Activated gamma-delta T cell (primary cell): ENCODE measurements around the gene PNPLA1.

Source experiments
- DNase-seq: peaks from one replicate; lab custom pipeline; 2025; lab: John Stamatoyannopoulos, UW

Gene PNPLA1

DNA sequence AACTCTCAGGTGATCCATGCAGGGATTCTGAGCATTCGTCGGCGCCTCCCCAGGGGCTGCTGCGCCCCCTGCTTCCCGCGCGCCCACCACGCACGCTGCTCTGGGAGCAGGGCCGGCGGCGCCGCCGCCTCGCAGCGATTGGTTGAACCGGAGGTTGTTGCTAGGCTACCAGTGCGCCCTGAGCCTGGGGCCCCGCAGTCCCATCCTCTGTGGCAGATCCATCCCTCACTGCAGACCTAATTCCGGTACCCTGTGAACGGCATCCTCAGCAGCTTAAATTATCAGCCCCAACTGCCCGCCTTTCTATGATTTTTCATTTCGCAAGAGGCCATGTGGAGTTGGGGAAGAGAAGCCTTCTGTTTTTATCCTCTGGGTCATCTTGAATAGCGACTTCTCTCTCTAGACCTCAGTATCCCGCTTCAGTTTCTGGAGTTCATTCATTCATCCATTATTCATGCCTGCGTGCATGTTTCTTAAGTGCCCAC is 15.4 kb downstream of the PNPLA1 start:
- no peak for DNase-seq

DNA sequence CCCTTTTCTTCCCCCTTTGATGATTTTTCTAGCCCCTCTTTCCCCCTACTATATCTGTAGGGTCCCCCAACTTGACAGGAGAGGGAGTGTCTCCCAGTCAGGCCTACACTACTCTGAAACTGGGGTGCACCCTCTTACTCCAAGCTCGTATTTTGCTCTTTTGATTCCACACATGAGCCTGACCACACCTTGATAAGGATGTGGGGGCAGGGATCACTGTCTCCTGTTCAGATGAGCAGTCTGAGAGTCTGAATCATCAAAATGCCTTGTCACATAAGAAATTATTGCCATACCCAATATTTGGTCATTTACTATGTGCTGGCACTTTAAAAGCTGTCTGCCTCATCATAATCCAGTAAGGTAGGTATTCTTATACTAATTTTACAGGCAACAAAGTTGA is 15.9 kb downstream of the PNPLA1 start:
- no peak for DNase-seq

DNA sequence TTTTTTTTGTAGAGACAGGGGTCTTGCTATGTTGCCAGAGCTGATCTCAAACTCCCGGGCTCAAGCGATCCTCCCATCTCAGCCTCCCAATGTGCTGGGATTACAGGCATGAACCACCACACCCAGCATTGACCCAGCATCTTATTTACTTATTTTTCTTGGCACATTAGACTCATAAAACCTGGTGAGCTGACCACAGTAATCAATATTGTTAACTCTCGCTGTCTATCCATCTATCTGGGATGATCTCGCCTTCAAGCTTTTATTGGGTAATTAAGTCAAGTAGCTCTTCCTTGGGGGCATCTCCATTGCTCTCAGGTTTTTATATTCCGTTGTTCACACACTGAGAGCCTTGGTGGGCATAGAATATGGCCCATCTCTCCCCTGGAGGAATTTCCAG is 17.0 kb downstream of the PNPLA1 start:
- no peak for DNase-seq

DNA sequence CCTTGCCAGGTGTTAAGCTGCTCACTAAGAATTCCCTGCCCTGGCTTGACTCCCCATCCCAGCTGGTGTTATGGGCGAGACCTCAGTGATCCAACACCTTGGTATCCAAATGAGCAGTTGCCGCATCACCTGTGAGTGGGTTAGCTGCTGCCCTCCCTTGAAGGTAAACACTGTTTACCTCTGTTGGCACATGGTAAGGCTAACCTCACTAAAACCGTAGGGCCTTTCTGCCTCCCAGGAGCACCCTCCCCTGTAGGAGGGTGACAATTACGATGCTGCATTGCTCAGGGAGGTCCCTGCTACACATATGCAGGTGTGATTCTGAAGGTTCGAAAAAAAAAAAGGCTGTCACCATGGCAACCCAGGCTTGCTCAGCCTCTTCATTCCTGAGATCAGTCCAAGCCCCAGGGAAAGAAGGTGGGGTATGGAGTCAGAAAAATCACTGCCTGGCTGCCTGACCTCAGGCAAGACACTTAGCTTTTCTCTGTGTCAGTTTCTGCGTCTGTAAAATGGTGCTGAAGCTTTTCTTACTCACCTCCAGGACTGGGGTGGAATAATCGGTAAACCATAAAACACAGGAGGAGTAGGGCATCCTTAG is 19.5 kb downstream of the PNPLA1 start:
- no peak for DNase-seq

DNA sequence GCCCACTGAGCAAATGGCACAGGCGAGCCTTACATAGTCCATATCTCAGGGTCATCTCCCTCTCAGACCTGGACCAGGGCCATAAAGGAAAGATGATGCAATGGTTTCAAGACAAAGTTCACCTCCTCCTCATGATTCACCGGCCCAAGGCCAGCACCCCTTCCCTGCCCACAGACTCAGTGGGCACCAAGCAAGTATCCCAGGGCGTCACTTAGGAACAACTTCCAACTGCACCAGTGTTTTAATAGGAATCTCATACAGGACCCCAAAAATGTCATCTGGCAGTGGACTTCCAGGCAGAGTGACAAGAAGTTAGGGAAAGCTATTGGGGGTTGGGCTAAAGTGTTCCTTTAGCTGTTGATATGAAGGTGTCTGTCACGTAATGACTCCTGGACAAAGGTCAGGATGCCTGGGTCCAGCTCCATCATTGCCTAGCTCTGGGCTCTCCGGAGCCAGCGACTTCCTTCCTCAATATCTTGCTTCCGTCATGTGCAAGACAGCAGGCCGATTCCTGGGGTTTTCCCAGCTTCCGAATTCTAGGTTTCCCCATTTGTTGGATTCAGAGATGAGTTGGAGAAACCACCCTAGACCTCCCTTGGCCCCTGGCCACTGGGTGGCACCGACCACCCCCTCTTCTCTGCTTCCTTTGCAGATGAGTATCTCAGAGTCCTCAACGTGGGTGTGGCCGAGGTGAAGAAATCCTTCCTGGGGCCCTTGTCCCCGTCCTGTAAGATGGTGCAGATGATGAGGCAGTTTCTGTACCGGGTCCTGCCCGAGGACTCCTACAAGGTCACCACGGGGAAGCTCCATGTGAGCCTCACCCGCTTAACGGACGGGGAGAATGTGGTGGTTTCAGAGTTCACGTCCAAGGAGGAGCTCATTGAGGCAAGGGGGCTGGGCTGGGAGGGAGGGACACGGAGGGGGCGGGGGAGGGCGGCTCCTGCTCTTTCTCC is 21.1 kb downstream of the PNPLA1 start:
- DNase-seq: no peak

DNA sequence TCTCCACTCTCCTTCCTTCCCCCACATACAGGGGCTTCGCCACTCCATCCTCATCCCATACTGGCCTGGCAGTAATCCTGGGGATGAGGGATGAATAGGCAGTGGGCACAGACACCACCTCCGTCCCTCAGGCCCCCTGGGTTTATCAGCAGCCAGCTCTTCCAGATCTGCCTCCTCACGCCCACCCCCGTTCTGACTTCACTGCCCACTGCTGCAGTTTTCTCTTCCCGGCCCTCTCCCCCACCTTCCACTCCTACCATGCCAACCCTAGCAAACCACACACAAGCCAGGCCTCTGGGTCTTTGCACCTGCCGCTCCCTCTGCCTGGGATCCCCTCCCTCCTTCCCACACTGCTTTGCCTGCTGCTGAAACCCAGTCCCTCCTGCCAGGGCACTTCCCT is 22.3 kb downstream of the PNPLA1 start:
- DNase-seq: no peak

DNA sequence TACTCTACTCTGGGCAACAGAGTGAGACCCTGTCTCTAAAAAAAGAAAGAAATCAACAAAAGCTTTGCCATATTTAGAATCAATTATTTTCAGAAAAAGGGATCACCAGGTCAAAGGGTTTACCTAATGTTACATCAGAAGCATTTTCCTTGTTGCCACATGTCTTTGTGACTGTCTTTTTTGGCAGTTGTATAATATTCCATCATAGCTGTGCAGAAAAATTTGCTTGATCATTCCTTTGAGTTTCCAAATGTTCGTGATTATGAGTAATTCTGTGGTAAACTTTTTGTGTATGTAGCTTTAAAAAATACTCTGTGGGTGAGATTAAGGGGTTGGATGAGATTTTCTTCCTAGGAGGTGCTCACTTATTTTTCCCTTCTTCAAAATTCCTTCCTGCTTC is 26.4 kb downstream of the PNPLA1 start:
- no peak for DNase-seq

DNA sequence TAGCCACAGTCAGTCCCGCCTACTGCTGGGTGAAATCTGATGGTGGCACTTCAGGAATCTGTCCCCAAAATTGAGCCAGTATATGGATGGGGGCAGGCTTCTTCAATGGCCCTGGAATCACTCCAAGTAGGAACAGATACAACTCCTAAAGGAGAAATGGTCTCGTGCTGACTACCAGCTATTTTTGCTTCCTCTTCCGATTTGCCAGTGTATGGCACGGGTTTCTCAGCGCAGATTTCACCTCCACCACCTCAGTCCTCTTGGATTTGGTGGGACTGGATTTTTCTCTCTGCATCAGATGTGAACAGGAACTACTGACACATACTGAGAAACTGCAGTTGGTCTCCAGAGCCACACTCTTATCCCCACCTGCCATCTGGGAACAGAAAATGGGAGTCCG is 27.2 kb downstream of the PNPLA1 start:
- DNase-seq: no peak

DNA sequence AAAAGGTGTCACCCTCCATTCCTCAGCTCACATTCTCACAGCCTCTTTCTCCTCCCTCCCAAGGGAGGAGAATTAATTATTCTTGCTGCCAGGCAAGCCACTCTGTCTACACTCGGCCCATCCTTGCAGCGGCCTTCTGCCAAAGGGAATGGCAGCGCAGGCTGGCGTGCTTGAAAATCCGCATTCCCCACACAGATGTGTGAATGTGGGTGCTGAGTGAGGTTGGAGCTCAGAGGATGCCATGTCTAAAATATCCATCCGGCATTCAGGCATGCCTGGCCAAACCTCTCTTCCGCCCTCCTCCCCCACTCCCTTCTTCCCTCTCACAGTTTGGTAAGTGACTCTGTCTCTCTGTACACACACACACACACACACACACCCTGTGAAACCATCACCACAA is 27.7 kb downstream of the PNPLA1 start:
- DNase-seq: no peak

DNA sequence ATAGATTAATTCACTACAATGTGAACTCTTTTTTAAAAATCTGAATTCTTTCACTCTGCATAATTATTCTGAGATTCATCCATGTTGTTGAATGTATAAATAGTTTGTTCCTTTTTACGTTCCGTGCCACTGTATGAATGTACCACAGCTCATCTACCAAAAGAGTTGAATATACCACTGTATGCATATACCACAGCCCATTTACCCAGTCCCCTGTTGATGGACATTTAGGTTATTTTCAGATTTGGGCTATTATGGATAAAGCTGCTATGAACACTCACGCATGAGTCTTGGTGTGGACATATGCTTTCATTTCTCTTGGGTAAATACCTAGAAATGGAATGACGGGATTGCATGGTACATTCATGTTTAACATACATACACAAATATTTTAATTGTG is 28.2 kb downstream of the PNPLA1 start:
- DNase-seq: no peak

DNA sequence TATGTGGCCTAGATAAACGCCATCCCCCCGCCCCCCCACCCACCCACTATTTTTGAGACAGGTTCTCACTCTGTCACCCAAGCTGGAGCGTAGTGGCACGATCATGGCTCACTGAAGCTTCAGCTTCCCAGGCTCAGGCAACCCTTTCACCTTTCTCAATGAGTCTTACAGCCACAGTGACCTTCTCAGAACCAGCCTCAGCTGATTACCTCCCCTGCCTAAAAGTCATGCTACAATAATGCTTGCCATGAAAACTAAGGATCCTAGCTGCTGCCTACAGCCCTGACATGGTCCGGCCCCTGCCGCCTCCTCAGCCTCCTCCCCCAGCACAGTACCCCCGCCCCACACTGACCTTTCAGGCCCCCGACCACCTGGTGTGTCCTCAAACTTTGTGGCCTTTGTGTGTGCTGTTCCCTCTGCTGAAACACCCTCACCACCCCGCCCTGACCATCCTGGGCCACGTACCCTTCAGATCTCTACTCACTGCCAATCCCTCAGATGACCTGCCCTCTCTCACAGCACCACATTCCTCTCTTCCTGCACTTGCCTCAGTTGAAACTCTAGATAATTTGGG is 31.3 kb downstream of the PNPLA1 start:
- no peak for DNase-seq

DNA sequence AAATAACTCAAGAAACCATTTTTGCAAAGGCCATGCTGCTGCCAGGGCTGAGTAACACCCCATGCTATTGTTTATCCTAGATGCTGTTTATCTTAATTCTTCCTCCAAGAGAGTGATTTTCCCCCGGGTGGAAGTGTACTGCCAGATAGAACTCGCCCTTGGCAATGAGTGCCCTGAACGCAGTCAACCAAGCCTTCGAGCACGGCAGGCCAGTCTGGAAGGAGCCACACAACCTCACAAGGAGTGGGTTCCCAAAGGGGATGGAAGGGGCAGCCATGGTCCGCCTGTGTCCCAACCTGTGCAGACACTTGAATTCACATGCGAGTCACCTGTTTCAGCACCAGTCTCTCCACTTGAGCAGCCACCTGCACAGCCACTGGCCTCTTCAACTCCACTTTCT is 31.9 kb downstream of the PNPLA1 start:
- no peak for DNase-seq

DNA sequence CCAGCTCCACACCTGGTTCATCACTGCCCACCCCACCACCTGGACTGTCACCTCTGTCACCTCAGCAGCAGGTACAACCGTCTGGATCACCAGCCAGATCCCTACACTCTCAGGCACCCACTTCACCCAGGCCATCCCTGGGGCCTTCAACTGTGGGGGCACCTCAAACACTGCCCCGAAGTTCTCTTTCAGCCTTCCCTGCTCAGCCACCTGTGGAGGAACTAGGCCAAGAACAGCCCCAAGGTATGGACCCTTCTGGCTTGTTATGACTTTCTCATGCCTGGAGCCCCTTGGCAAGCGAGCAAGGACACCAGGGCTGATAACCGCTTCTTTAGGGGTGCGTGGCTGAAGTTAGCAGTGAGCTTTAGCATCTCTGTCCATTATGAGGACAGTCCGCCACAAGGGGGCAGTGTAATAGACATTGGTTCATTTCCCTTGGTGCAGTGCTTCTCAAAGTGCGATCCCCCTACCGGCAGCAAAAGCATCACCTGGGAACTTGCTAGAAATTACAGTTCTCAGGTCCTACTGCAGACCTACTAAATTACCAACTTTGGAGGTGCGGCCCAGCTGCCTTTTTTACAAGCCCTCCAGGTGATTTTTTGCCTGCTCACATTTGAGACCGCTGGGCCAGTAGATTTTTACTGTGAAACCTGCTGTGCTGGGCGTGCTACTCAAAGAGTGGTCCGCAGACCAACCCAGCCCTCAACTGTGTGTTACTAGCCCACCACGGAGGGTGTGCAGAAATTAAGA is 32.5 kb downstream of the PNPLA1 start:
- no peak for DNase-seq

DNA sequence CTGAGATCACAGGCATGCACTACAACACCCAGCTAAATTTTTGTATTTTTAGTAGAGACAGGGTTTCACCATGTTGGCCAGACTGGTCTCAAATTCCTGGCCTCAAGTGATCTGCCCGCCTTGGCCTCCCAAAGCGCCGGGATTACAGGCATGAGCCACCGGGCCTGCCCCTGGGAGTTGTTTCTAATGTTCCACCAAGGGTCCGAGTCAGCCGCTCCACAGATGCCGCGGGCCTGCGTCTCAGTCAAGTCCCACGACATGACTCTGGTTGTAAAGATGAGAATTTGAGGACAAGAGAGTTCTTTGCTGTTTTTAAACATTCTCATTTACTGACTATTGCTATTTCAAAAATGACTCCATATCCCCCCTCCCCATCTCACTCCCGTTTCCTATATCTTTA is 36.0 kb downstream of the PNPLA1 start:
- no peak for DNase-seq

DNA sequence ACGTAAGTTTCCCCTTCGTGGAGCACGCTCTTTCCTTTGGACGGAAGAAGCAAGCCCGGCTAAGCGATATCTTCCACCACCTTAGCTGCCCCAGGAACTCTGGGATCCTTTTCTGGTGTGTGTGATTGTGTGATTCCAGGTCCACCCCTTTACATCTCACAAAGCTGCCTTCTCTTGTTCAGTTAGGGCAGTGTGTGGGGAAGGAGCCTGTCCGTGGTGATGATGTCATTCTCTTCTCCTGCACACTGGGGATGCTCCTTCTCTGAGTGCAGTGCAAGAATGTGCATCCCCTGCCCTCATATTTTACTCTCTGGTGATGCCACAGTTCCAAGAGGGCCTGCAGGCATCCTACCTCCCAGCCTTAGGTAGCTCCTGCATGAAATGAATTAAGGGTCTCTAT is 36.5 kb downstream of the PNPLA1 start:
- DNase-seq: no peak

DNA sequence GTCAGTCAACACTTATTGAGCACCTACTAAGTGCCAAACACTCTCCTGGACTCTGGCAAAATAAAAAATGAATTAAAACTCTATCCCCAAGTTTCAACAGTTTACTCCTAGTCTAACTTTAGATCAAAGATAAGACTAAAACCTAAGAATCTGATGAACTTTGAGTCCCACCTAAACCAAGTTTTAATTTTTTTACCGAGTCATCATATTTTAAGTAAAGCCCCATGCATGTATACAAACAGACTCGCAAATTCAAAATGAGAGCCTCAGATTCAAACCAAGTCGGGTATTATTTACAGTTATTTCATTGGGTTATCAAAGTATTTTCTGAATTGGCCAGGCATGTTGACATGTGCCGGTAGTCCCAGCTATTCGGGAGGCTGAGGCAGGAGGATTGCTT is 38.7 kb downstream of the PNPLA1 start:
- DNase-seq: no peak

DNA sequence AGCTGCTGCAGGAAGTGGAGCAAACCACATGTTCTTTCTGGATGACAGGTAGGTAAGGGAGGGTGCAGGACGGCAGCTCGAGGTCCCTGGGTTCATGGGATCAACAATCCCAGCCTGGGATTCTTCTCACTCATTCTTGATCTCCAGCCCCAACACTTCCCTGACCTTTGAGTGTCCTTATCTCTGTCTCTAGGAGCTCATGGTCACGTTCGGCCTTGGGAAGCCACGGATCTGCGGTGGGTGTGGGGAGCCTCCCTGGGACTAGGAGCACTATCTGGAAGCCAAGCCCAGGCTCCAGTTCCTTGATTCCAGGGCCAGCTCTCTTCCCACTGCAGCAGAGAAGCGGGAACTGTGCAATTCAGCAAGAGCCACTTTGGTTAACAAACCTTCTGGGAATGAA is 39.3 kb downstream of the PNPLA1 start:
- DNase-seq: no peak

DNA sequence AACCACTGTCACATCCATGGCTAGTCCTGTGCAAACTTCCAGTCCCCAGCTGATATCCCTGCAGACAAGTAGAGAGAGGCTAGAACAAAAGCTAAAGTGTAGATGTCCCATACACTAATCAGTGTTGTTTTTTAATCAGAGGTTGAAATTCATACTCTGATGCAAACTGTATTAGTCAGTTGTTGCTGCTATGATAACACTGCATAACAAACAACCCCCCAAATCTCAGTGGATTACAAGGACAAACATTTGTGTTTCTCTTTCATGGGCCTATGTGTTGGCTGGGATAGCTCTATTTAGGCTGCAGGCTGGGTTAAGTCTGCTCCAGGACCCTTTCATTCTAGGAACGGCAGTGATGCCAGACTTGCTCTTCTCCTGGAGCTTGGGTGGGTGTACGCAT is 40.0 kb downstream of the PNPLA1 start:
- DNase-seq: no peak

DNA sequence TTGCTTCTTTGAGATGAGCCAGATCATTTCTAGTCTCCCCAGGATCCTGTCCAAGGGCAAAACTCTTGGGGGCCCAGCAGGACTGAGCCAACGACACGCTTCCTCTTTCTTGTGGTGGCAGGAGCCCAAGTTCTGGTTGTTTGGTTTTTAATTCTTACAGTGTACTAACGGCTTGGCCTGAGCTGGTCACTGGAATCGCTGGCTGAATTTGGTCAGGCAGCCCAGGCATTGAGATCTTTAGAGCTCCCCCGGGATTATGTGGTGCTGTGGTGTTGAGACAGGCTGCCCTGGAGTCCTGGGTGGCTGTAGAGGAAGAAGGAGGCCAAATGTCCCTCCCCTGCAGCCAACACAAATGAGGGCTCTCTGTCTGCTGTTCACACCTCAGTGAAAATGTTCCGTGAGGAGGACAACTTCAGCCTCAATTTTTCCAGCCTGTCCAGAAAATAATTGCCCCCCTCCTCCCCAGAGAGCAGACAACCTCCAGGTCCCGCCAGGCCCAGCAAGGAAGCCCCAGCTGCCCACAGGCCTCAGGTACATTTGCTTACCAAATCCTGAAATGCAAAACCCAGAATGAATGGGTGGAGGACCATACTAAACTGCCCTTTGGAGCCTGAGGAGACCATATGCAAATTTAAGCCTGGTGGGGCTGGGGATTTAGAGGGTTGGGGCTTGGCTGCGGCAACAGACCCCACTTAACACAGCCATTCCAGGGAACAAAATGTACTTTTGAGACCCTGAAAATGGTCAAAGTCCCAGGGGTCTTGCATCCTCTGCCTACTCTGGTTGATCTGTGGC is 43.2 kb downstream of the PNPLA1 start:
- DNase-seq: no peak

DNA sequence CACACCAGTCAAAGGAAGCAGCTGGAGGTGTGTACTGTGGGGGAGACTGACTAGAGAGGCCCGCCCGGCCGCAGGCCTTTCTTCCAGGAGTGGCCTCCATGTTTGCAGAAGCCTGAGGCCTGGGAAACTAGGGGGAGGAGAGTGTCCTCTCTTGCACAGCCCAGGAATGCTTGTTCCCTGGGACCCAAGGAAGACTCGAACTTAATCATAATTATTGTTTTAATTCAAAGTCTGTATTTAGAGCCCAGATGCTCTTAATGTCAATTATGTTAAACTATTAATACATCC is 43.7 kb downstream of the PNPLA1 start:
- no peak for DNase-seq

DNA sequence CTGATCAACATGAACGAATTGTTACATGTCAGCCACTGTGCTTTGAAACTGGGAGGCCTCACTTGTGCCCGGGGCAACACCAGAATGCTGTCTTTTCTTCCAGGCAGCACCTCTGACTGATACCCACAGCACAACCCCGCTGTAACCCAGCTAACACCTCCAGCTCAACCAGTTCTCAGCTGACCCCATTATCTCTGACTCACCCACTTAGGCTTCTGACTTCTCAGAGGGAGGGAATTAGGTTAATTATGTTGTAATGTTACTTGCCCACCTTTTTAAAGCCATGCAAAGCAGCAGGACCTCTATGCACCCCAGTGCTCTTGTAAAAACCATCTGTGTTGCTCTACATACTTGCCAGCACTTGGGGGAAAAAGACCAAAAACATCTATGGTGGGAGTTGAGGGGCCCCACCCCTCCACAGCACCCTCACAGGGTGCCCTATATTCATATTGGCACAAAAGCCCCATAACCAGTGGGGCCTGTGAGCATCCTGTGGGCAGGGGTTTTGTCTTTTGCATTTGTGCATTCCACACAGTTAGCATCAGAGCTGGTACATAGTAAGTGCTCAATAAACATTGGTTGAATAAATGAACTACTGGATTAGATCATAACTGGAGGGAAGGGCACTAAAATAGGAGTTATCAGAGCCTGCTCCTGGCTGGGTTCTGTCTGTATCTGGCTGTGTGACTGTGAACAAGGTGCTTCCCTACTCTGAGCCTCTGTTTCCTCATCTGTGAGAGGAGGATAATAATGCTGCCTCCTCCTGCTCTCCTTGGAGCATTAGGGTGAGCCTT is 44.6 kb downstream of the PNPLA1 start:
- no peak for DNase-seq
